Measurements from ENCODE around the gene USP46.
A peak's percentile ranks its signal among the peaks of the same experiment; 100 is the strongest.

The USP46 gene

DNA sequence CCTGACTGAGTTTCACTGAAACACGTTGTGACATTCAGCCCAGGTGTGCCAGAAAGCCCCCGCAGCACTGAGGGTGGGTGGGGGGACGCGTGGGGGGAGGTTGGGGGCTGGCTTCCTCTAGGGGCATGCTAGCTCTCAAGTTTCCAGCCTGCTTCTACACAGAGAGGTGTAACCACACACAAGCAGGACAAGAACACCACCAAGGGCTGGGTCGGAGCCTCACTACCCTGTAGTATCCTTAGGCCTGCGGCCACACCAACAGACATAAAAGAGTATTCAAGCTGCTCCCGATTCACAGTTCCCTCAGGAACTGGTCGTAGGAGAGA lies 1.8 kb downstream of the USP46 start:
- DNase-seq, result no peak

DNA sequence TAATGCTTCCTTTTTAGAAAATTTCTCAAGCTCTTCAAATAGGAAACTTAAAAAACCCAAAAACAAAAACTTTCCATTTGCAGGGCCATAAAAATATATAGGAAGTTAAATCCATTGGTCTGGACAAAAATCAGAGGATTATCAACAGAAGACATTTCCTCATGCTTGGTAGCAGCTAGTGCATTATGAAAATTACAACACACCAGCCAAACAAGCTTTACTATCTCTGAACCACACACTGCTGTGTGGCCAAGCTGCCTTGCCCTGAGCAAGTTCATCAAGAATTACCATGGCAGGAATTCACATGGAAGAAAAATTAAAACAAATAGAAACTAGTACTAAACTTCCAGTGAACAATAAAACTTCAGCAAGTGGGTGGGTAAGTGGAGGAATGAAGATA lies 3.6 kb downstream of the USP46 start:
- DNase-seq, result no peak

GRCh38 chr4:52651996-52652672 lies 7.0 kb downstream of the USP46 start:
- DNase-seq, result no peak

DNA sequence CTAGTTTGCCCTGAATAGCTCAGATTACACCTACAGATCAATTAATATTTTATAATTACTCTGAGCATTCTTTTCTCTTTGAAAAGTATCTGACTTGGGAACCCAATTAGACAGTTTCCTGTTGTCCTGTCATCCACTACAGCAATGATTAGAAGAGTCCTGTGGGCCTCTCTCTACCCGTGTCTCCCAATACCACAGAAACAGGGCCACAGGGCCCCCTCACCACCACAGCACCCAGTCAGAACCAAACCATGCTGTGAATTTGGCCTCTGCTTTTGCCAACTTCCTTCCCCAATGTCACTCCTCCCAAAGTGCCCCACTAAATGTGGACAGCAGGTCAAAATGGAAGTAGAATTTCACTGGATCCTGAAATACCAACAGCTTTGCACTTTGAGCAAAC lies 10.3 kb downstream of the USP46 start:
- DNase-seq, result no peak

DNA sequence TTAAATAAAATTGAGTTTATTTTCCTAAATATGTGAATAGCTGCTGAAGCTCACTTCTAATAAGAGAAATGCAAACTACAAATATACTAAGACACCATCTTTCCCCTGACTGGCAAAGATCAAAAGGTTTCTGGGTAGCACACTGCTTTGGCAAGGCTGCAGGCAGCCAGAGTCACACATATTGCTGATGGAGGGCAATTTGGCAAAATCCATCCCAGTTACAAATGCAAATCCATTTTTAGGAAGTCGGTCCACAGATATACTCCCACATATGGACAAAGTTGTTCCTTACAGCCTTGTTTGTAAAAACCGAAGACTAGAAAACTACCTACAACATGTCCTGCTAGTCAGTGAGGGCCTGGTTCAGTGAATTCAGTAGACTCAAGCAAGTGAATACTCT lies 12.4 kb downstream of the USP46 start:
- DNase-seq, result no peak

GRCh38 chr4:52646096-52646495 lies 13.0 kb downstream of the USP46 start:
- DNase-seq, result no peak

DNA sequence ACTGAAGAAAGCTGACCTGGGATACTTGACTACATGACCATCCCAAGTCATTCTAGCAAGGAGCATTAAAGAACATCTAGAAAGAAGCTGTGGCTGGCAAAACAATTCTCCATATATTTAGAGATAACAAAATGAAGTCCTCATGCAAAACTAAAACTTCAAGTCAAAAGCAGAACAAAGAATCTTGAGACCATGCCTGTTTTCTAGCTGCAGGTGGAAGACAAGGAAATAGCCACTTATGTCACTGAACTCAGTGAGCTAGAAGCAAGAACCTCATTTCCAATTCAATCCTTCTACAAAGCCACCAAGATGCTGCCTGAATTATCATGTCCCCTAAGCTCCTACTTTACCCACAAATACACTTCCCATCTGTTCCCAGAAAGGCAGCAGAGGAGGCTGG lies 13.8 kb downstream of the USP46 start:
- DNase-seq, result no peak

DNA sequence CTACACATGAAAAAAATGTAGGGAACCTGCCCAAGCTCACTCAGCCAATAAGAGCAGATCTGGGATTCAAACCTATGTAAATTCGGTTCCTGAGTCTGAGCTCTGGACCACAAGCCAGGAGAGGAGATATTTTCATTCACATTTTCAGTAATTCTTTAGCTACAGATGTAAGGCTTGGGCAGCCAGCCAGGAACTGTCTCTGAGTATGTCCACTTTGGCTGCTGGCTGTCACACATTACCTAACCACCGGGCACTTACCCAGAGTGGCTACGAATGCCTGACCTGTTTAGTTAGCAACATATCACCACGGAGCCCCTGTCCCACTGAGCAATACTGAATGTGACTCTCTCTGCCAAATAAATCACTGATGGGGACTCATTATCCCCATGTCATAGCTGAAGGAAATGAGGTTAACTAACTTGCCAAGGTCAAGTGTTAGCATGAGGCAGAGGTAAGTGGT lies 15.3 kb downstream of the USP46 start:
- peak in 19 of 51 donors; percentile 2 to 52 (median 13) for DNase-seq

- DNase-seq, result no peak
These were observed 15.9 kb downstream of the USP46 start for GRCh38 chr4:52643190-52643589.

- DNase-seq, result peak in 1 of 51 donors; percentile 17
These were observed 17.1 kb downstream of the USP46 start for GRCh38 chr4:52641854-52642563.

GRCh38 chr4:52640808-52641565 lies 18.1 kb downstream of the USP46 start:
- no peak for DNase-seq

DNA sequence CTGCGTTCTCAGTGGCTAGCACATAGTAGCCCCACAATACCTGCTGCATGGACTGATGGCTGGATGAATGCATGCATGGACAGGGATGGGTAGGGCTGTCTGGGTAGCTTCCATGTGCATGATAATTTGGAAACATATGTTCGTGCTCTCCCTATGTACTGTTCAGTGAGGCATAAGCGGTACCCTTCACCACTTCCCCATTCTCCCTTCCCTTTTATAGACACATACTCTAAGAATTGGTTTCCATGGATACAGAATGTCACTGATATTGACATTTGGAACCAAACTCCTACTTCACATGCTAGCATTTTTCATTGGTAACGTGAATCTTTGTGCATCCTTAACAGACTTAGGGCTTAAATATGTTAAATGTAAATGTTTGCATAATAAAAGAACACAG lies 20.4 kb downstream of the USP46 start:
- DNase-seq, result no peak

DNA sequence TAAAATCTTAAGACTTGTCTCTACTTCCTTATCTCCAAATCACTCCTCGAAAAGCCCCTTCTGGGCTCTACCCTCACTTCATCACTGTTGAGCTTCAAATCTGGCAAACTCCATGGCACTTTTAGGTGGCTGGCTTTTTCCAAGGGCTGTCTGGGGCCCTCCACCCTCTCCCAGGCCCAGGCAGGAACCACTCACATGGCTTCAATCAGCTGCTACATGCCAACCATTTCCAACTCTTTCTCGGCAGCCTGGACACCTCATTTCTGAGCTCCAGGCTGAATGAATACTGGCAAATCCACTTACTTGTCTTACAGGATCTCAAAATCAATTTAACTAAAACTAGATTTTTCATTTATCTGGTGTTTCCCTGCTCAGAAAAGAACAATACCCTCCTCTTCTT lies 22.0 kb downstream of the USP46 start:
- no peak for DNase-seq

GRCh38 chr4:52635560-52635959 lies 23.5 kb downstream of the USP46 start:
- DNase-seq, result no peak

GRCh38 chr4:52635130-52635529 lies 24.0 kb downstream of the USP46 start:
- no peak for DNase-seq

DNA sequence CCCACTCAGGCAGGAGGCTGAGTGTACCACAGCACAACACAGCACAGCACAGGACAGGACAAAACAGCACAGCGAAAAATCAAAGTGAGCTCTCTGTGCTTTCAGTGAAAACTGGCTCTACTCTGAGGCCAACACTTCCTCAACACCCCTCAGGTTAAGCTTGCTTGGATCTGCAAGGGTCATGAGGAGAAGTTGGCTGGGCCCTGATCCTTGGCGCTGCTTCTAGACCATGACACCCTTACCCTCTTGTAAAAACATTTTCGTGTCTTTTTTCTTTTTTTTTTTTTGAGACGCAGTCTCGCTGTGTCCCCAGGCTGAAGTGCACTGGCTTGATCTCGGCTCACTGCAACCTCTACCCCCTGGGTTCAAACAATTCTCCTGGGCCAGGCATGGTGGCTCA lies 25.3 kb downstream of the USP46 start:
- DNase-seq, result no peak

DNA sequence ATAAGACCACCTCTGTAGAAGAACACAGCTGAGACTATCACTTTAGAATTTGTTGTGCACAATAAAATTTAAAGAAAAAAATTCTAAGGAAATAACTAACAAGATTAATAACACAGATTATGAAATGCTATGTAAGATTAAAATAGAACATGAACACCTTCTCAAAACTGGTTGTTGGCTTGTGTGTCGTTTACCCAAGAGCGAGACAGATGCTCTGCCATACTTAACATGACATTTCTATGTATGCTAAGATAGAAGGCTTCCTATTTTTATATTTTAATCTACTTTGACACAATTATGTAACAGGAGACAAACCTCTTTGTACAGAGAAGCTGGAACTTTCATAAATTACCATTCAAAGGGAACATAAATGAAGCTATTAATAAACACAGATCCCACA lies 30.1 kb downstream of the USP46 start:
- no peak for DNase-seq

- DNase-seq, result no peak
These were observed 30.6 kb downstream of the USP46 start for GRCh38 chr4:52628543-52628942.

DNA sequence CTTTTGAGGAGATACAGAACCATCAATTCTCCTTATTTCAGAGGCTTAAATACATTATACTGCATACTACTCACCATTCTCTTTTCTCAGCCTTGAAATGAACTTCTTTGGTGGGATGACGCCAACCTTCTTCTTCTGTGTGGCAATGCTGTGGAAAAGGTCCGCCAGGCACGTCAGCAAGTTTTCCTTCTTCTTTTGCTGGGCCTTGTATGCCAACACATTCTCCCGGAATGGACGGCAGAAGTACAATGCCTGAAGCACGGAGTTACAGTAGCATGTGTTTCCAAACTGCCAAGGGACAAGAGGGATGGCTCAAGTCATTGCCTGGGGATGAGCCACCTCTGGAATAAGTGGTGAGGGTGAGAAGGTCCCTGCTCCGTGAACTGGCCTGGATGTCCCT lies 31.2 kb downstream of the USP46 start:
- DNase-seq, result peak in 2 of 51 donors; percentile 2 to 9

GRCh38 chr4:52625216-52625615 lies 33.9 kb downstream of the USP46 start:
- no peak for DNase-seq

- no peak for DNase-seq
These were observed 36.5 kb downstream of the USP46 start for GRCh38 chr4:52622564-52622963.

DNA sequence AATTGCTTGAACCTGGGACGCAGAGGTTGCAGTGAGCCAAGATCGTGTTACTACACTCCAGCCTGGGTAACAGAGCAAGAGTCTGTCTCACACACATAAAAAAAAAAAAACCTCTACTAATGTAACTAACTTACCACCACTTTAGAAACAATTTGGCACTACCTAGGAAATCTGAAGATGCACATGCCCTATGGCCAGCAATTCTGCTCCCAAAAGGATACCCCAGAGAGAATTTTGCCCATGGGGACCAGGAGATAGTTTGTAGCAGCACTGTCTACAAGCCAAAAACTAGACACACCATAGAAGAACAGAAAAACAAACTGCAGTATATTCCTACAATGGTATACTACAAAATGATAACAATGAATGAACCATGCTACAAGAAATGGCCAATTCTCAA lies 37.5 kb downstream of the USP46 start:
- no peak for DNase-seq

DNA sequence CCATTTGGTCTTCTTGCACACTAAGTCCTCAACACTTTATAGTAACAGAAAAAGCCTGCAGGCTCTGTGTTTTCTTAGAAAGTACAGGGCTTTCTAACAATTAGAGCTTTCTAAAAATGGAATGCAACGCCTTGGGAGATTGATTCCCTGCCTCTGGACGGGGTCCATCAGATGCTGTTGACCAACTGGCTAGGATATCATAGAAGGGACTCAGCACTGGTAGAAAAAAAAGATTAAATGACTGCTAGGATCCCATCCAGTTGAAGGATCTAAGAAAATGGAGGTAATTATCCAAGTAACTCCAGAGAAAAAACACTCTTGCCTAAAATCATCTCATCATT lies 39.5 kb downstream of the USP46 start:
- DNase-seq, result no peak
